NOMO-1 treated with dmso at 0.1 percent for 144 hours (cell line): Measurements from ENCODE around the gene PRKCZ.
"Not testable (repeated sequence)": the region's sequence is repeated elsewhere in the genome, so short reads cannot be mapped to it uniquely, and the experiment has no call there.

Experiments
- DNase-seq: peaks from one replicate; lab custom pipeline; 2025; ENCODE audit not compliant: unreplicated experiment; lab: John Stamatoyannopoulos, UW

Gene PRKCZ

DNA sequence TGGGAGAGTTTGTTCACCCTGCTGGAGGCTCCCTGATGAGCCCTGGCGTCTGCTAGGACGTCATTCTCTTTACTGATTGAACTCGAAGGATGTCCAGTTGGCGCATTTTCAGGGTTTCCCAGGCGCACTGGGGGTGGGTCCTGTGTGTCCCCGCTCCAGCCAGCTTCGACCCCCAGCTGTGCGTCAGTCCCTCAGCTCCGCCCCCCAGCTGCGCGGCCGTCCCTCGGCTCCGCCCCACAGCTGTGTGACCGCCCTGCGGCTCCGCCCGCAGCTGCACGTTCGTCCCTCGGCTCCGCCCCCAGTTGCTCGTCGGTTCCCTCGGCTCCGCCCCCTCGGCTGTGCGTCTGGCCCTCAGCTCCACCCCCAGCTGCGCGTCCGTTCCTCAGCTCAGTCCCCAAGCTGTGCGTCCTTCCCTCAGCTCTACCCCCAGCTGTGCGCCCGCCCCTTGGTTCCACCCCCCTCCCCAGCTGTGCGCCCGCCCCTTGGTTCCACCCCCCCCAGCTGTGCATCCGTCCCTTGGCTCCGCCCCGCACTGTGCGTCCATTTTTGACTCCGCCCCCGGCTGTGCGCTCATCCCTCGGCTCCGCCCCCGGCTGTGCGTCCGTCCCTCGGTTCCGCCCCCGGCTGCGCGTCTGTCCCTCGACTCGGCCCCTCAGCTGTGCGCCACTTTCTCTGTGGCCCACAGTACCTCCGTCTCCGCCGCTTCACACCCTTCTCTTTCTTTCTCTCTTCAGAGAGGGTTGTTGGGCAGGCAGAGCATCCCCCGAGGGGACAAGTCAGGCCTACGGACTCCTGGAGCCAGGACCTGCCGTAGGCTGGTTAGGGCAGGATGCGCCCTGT lies 83.0 kb downstream of the PRKCZ start:
- DNase-seq = peak; percentile 98

DNA sequence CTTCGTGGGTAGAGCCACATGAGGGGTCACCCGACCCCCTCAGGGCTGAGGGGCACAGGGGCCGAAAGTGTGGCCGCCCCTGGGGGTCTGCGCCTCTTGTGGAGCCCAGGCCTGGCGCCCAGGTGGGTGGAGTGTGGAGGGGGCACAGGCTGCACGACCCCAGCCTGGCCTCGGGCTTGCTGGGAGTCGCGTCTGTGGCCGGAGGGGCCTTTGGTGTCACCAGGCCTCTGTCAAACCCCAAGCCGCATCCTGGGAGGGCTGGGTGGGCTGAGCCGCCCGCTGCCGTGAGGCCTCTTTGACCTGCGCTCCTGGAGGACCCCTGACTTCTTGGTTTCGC lies 83.6 kb downstream of the PRKCZ start:
- no peak for DNase-seq

GRCh38 chr1:2134266-2134620 lies 84.0 kb downstream of the PRKCZ start:
- no peak for DNase-seq

DNA sequence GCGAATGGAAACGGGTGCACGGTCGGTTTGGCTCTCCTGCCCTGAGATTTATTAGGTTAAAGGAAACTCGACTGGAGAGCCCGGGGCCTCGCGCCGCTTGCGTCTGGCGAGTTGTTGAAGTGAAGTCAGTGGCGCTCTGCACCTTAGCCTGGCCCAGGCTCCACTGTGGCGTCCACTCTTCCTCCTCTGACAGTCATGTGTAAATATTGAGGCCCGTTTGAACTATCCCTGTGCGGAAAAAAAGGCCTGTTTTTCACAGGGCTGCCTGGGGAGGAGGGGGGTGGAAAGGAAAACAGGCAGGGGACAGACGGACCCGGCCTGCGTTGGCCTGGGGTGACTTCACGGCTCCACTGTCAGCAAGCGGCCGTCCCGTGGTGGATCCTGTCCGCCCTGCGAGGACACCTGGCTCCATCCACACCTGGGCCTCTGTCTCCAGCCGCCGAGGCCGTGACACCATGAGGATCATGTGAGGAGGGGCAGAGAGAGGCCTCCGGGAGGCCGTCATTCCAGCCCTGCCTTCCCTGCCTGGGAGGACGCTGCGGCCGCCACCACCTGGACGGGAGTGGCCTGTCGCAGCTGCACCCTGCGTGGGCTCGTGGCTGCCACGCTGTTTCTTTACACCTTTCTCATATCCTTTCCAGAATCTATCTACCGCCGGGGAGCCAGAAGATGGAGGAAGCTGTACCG lies 84.6 kb downstream of the PRKCZ start:
- DNase-seq = no peak

GRCh38 chr1:2135441-2135841 lies 85.2 kb downstream of the PRKCZ start:
- no peak for DNase-seq

- no peak for DNase-seq
Measured at GRCh38 chr1:2135941-2136340, 85.7 kb downstream of the PRKCZ start.

DNA sequence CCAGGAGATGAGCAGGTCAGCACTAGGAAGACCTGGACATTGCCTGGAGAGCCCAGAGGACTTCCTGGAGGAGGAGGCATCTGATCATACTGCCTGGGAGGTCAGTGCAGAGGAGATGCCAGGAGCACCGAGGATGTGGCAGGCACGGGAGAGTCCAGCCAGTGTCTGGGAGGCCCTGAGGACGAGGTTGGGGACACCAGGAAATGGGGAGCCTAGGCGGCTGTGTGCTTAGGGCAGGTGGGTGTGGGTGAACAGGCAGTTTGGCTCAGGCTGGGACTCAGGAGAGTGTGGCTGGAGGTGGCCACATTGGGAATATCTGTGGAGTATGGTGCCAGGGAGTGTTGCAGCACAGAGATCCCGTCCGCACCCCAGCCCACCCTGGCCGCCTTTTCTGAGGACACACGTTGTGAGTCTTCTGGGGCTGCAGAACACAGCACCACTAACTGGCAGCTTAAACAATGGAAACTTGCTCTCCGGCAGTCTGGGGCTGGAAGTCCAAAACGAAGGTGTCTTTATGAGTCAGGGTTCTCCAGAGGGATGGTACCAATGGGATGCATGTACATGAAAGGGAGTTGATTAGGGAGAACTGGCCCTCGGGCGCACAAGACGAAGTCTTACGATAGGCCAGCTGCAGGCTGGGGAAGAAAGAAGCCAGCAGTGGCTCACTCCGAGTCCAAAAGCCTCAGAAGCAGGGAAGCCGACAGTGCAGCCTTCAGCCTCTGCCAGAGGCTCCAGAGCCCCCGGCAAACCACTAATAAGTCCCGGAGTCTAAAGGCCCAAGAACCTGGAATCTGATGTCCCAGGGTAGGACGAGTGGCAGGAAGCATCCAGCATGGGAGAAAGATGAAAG lies 86.4 kb downstream of the PRKCZ start:
- DNase-seq = no peak

- no peak for DNase-seq
Measured at GRCh38 chr1:2137257-2138121, 87.3 kb downstream of the PRKCZ start.

DNA sequence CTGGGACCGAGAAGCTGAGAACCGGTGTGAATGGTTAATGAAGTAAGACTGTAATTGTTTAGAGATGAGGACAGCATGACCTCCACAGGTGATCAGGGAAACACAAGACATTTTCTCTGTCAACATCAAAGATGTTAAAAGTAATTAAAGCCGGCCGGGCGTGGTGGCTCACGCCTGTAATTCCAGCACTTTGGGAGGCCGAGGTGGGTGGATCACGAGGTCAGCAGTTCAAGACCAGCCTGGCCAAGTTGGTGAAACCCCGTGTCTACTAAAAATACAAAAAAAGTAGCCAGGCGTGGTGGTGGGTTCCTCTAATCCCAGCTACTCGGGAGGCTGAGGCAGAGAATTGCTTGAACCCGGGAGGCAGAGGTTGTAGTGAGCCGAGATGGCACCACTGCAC lies 88.9 kb downstream of the PRKCZ start:
- DNase-seq = not testable (repeated sequence)

GRCh38 chr1:2141025-2141424 lies 90.8 kb downstream of the PRKCZ start:
- no peak for DNase-seq

- DNase-seq = no peak
Measured at GRCh38 chr1:2143814-2144500, 93.7 kb downstream of the PRKCZ start.

DNA sequence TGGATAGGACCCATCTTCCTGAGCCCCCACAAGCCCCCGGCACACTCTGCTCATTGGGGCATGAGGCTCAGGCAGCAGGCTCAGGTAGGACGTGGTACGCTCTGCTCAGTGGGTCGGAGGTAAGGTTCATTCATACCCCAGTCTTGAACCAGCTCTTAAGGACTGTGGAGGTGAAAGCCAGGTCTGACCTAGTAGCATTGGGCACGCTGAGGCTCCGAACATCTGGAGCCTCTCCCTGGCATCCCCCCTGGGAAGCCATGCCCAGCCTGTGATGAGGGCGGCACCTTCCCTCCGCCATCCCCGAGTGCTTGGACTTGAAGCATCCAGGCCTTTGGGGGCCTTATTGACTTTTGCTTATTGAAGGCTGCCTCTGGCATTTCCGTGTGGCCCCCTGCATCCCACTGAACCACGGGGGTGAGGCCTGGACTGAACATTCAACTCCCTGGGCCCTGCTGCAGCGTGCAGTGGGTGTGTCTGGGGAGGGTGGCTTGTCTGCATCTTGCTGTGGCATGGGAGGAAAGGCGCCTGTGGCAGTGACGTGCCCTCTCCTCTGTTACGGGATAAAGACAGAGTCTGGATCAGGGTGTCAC lies 94.4 kb downstream of the PRKCZ start:
- no peak for DNase-seq

GRCh38 chr1:2145946-2146835 lies 96.0 kb downstream of the PRKCZ start:
- no peak for DNase-seq

DNA sequence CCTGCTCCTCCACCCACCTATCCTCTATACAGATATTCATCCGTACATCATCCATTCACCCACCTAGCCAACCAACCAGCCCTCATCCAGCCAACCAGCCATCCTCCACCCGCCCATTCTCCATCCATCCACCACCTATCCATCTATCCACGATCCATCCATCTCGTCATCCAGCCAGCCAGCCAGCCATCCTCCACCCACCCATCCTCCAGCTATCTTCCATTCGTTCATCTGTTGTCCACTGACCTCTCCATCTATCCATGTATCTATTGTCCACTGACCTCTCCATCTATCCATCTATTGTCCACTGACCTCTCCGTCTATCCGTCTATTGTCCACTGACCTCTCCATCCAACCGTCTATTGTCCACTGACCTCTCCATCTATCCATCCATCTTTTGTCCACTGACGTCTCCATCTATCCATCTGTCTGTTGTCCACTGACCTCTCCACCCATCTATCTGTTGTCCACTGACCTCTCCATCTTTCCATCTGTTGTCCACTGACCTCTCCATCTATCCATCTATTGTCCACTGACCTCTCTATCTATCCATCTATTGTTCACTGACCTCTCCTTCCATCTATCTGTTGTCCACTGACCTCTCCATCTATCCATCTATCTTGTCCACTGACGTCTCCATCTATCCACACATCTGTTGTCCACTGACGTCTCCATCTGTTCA lies 96.8 kb downstream of the PRKCZ start:
- no peak for DNase-seq

GRCh38 chr1:2147869-2148268 lies 97.7 kb downstream of the PRKCZ start:
- not testable (repeated sequence) for DNase-seq

DNA sequence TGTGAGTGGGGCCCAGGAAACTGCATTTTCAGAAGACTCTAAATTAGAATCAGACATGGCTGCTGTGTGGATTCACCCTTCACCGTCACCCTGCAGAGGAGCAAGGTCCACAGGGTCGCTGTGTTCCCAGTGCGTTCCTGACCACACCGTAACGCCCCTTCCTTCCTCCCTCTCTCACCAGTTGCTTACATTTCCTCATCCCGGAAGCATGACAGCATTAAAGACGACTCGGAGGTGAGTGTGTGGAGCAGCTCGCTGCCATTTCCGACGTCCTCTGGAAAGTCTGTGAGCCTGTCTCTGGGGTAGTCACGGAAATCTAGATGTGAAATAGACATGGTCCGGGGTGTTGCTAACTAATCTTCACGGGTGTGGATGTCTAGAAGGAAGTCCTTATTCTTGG lies 98.5 kb downstream of the PRKCZ start:
- DNase-seq = peak; percentile 91

- DNase-seq = peak; percentile 77
Measured at GRCh38 chr1:2150801-2151200, 100.6 kb downstream of the PRKCZ start.

DNA sequence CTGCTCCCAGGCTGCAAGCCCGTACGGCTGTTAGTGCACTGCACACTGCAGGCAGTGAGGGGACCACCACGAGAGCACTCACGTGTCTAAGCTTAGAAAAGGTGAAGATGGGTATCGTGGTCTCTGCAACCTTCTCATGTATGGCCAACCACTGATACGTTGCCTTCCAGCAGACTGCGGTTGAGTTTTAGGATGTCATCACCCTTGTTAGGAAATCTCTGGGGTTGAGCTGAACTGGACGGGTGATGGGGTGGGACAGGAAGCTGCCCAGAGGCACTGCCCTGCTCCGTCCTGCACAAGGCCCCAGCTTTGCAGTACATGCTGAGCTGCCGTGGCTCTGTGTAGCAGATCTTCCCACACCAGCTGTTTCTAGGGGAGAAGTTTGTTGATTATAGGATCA lies 101.0 kb downstream of the PRKCZ start:
- peak; percentile 99 for DNase-seq
